Testis (tissue), 2 donors: ENCODE data around the gene AMN.

Experiments
- CTCF ChIP-seq, 3 experiments: fragments of 450-650 bp in 2 of 3; fragments of 200-600 bp in 1 of 3; sonication (generic) in 1 of 3; IDR thresholded peaks; one replicate each; pipeline ENCODE4 v1.5.1; 2016 to 2019; ENCODE audit warnings: antibody characterized with exemption in 3 of 3, mild to moderate bottlenecking in 2 of 3, moderate library complexity in 1 of 3
- POLR2A ChIP-seq: fragments of 450-650 bp; IDR thresholded peaks from one replicate; pipeline ENCODE4 v1.6.1; 2017; ENCODE audit warnings: antibody characterized with exemption, mild to moderate bottlenecking, moderate library complexity

GRCh38 chr14:102958461-102958860, 36.0 kb downstream of the AMN start:
- TF ChIP-seq CTCF (IDR thresholded peaks at IDR 0.05): no peak
- no peak for TF ChIP-seq POLR2A
